GM18498 (cell line): ENCODE data around the gene TFF3.

Experiments used
- ATAC-seq: cut with Tn5 transposase; IDR thresholded peaks from one replicate; pipeline ENCODE4 v1.9.1; 2021; ENCODE audit warnings: mild to moderate bottlenecking, moderate library complexity; ENCODE audit not compliant: unreplicated experiment

Gene TFF3

GRCh38 chr21:42272984-42273600 lies 42.1 kb downstream of the TFF3 start:
- ATAC-seq: no peak

- ATAC-seq: no peak
Observed at GRCh38 chr21:42272109-42272962, 42.9 kb downstream of the TFF3 start.

- ATAC-seq: no peak
Observed at GRCh38 chr21:42271065-42271464, 44.1 kb downstream of the TFF3 start.

GRCh38 chr21:42269386-42269785 lies 45.8 kb downstream of the TFF3 start:
- no peak for ATAC-seq

GRCh38 chr21:42266971-42267556 lies 48.1 kb downstream of the TFF3 start:
- no peak for ATAC-seq

GRCh38 chr21:42265231-42265812 lies 49.9 kb downstream of the TFF3 start:
- ATAC-seq: no peak

GRCh38 chr21:42264245-42265195 lies 50.7 kb downstream of the TFF3 start:
- ATAC-seq: no peak

- ATAC-seq: no peak
Observed at GRCh38 chr21:42263591-42264131, 51.5 kb downstream of the TFF3 start.

- no peak for ATAC-seq
Observed at GRCh38 chr21:42262831-42263231, 52.4 kb downstream of the TFF3 start.

- no peak for ATAC-seq
Observed at GRCh38 chr21:42261829-42262200, 53.4 kb downstream of the TFF3 start.
